Tibial nerve (tissue), 4 donors: ENCODE measurements around the gene HMGA1. TPM values are rescaled to one million over a fixed set of nuclear protein-coding genes. Genes with fewer than 3 reads are reported as not detected.

Source experiments
- DNase-seq, 2 donors: peaks; one replicate each; pipeline ENCODE4 v3.0.0-alpha.2; 2019; ENCODE audit warnings: low spot score in 2 of 2
- H3K27ac ChIP-seq, 4 donors: fragments of 200-600 bp; sonication (generic) in 3 of 4; one replicate each; pipeline ENCODE4 v1.5.1; 2017 to 2019; ENCODE audit warnings: mild to moderate bottlenecking in 1 of 4
- H3K27me3 ChIP-seq, 2 donors: fragments of 200-600 bp; sonication (generic) in 1 of 2; one replicate each; pipeline versions ENCODE4 v1.5.1 to v1.6.0; 2017 to 2019
- H3K36me3 ChIP-seq, 3 donors: fragments of 200-600 bp; sonication (generic); one replicate each; pipeline ENCODE4 v1.5.1; 2018 to 2019
- H3K4me1 ChIP-seq, 4 donors: fragments of 200-600 bp; sonication (generic) in 3 of 4; one replicate each; pipeline ENCODE4 v1.5.1; 2017 to 2019
- H3K4me3 ChIP-seq, 4 donors: fragments of 200-600 bp; sonication (generic) in 3 of 4; one replicate each; pipeline ENCODE4 v1.5.1; 2017 to 2019; ENCODE audit warnings: mild to moderate bottlenecking in 1 of 4, moderate library complexity in 1 of 4
- H3K9me3 ChIP-seq, 4 donors: fragments of 200-600 bp; sonication (generic) in 3 of 4; one replicate each; pipeline ENCODE4 v1.5.1; 2017 to 2019
- EP300 ChIP-seq, 2 donors: sonication (generic); formaldehyde crosslinking; IDR thresholded peaks; one replicate each; pipeline ENCODE4 v1.6.1; 2017; ENCODE audit warnings: antibody characterized with exemption in 2 of 2, mild to moderate bottlenecking in 1 of 2
- POLR2A ChIP-seq, 2 donors: fragments of 450-650 bp; IDR thresholded peaks; one replicate each; pipeline ENCODE4 v1.6.1; 2017; ENCODE audit warnings: antibody characterized with exemption in 2 of 2, mild to moderate bottlenecking in 2 of 2, moderate library complexity in 2 of 2
- WGBS, 2 donors: methylation state at CpG; one replicate each; pipeline ENCODE4 v1.1.5; 2018; 5-methylcytosine and 5-hydroxymethylcytosine counted together
- total RNA-seq, 4 donors: library from RNA; depleted of rRNA; stranded (reverse); fragments of >200 nt; gene quantifications; one replicate each; pipeline ENCODE4 v1.1.0, GENCODE V29; 2016
- TF ChIP-seq, protein P1 (sequence below), 5 experiments: fragments of 200-600 bp in 3 of 5; fragments of 450-650 bp in 2 of 5; sonication (generic) in 3 of 5; IDR thresholded peaks; one replicate each; pipeline ENCODE4 v1.5.1; 2016 to 2019; ENCODE audit warnings: antibody characterized with exemption in 5 of 5, mild to moderate bottlenecking in 3 of 5, moderate library complexity in 2 of 5

The HMGA1 gene
- total RNA-seq, 4 donors from 2014 or later: 6.5 to 32.7 (median 7.8) TPM

DNA sequence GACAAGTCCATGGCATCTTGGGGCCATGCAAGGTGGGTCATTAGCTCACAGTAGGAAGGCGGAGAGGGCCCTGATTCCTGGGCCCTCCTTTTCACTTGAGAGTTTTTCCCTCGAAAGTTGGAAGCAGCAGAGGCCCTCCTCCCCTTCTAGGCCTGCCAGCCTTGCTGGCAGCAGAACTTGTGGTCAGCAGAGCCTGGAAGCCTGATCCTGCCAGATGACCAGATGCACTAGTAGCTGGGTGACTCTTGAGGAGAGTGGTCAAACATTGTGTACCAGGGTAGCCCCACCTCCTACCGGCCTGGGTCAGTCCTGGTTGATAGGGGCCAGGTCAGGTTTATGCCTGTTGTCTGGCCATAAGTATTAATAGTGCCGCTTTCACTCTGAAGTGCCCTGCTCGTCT, 3.8 kb upstream of the HMGA1 start:
- TF ChIP-seq EP300 (IDR thresholded peaks at IDR 0.05): no peak
- TF ChIP-seq, protein P1, sequence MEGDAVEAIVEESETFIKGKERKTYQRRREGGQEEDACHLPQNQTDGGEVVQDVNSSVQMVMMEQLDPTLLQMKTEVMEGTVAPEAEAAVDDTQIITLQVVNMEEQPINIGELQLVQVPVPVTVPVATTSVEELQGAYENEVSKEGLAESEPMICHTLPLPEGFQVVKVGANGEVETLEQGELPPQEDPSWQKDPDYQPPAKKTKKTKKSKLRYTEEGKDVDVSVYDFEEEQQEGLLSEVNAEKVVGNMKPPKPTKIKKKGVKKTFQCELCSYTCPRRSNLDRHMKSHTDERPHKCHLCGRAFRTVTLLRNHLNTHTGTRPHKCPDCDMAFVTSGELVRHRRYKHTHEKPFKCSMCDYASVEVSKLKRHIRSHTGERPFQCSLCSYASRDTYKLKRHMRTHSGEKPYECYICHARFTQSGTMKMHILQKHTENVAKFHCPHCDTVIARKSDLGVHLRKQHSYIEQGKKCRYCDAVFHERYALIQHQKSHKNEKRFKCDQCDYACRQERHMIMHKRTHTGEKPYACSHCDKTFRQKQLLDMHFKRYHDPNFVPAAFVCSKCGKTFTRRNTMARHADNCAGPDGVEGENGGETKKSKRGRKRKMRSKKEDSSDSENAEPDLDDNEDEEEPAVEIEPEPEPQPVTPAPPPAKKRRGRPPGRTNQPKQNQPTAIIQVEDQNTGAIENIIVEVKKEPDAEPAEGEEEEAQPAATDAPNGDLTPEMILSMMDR (IDR thresholded peaks at IDR 0.05): no peak
- no peak for TF ChIP-seq POLR2A (IDR thresholded peaks at IDR 0.05)
- DNase-seq: peak in 1 of 2 donors; percentile 1
- no peaks in the 10 kb centered on the region for H3K36me3 ChIP-seq
- no peaks in the 10 kb centered on the region for H3K9me3 ChIP-seq
- no peaks in the 10 kb centered on the region for H3K27me3 ChIP-seq
- no peak overlapping the region for H3K4me3 ChIP-seq
- peaks cover 0 to 26% (median 9%) of the 10 kb centered on the region in 4 donors for H3K4me1 ChIP-seq
- 70 to 76% methylated on average over 5 of the region's 5 CpGs for WGBS, 2 donors
- H3K27ac ChIP-seq: peak overlapping the region in 1 of 4 donors; percentile 41

DNA sequence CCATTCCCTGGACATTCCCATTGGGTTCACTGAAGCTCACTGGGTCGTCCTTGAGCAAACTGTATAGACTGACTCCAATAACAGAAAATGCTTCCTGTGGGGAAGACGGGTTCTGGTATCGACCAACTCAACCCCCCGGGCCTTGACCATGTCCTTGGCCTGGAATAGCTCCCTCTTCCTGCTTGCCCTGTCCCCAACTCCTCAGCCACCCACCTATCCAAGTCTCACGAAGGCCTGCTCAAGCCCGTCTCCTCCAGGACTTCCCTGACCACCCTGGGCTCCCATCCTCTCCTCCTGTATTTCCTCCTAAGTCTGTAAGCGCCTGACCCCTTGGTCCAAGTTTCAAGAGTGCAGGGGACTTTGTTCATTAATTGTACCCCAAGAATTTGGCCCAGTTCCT, 2.8 kb upstream of the HMGA1 start:
- no peaks in the 10 kb centered on the region for H3K27me3 ChIP-seq
- peaks cover 0 to 34% (median 13%) of the 10 kb centered on the region in 4 donors for H3K4me1 ChIP-seq
- TF ChIP-seq, protein P1 (IDR thresholded peaks at IDR 0.05): no peak
- no peak for TF ChIP-seq EP300 (IDR thresholded peaks at IDR 0.05)
- TF ChIP-seq POLR2A (IDR thresholded peaks at IDR 0.05): no peak
- no peaks in the 10 kb centered on the region for H3K36me3 ChIP-seq
- no peaks in the 10 kb centered on the region for H3K9me3 ChIP-seq
- peak overlapping the region in 2 of 4 donors; percentile 82 to 90 for H3K27ac ChIP-seq
- peak in 1 of 2 donors; percentile 8 for DNase-seq
- H3K4me3 ChIP-seq: no peak overlapping the region
- 90 to 91% methylated on average over 7 of the region's 7 CpGs for WGBS, 2 donors

DNA sequence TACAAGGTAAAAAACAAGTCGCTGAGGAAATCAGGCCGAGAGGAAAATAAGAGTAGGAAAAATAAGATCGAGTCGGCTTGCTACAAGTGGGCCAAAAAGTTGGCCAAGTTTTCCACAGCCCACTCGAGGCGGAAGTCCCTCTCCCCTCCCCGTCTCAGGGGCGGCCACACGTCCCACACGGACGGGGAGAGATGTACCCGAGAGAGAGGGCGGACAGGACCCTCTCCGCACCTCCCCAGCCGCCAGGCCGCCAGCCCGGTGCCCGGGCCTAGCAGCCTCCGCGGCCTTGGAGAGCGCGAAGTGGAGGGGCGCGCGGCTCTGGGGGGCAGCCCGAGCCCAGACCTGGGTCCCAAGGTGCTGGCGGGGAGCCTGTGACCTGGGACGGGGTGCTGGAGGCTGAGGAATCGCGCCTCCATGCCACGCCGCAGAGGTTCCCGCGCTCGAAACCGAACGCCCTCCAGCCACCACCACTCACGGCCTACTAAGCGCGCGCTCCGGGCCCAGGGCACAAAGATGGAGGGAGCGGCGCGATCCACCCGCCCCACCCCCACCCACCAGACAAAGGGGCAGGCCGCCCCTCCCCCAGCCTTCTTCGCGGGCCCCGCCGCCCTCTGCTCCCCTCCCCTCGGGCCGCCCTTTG, 1.9 kb upstream of the HMGA1 start:
- Histone ChIP-seq H3K27ac (peak overlapping the region in 3 of 4 donors; percentile 82 to 93 (median 90)), H3K4me1 (peaks cover 0 to 40% (median 13%) of the 10 kb centered on the region in 4 donors), H3K27me3 (no peaks in the 10 kb centered on the region), H3K4me3 (peak overlapping the region in 1 of 4 donors; percentile 58), H3K36me3 (no peaks in the 10 kb centered on the region), H3K9me3 (no peaks in the 10 kb centered on the region)
- no peak for DNase-seq
- TF ChIP-seq EP300 (IDR thresholded peaks at IDR 0.05): no peak
- TF ChIP-seq POLR2A (IDR thresholded peaks at IDR 0.05): no peak
- TF ChIP-seq, protein P1 (IDR thresholded peaks at IDR 0.05): no peak
- WGBS, 2 donors: 65 to 74% methylated on average over 30 to 53 of the region's 53 CpGs

DNA sequence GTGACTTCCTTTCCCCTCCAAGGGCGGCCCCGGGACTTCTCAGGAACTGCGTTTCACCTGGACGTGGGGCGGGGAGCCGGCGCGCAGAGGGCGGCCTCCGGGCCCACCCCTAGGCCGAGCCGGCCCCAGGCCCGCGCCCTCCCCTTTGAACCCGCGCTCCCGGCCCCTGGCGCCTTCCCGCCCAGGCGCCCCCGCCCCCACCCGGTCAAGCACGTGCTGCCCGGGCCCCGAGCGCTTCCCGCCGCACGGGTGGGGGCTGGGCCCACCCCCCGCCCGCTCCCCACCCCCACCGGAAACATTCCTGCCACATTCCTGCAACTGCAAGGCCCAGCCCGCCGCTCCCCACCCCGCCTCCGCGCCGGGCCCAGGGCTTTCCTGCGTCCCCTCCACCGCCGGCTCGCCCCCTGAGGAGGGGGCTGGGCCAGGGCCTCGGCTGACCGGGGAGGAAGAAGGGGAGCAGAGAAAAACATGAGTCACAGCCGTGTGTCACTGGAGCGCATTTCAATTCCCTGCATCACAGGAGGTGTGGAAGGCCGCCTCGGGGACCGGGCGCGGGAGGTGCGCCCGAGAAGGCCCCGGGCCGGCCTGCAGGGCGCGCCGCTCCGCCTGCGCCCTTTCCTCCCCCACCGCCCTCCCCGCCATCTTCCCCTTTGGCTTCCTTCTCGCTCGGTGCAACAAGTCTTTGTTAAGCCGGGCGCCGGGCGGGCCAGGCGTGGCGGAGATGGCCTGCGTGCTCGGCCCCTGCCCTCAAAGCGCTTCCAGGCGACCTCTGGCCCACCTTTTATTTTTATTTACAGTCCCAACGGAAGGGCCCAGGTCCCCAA, 1.2 kb upstream of the HMGA1 start:
- H3K4me1 ChIP-seq: peaks cover 0 to 42% (median 13%) of the 10 kb centered on the region in 4 donors
- peak overlapping the region; percentile 51 to 73 (median 64) for H3K4me3 ChIP-seq
- no peaks in the 10 kb centered on the region for H3K9me3 ChIP-seq
- peak in 1 of 2 donors; percentile 8 for TF ChIP-seq POLR2A (IDR thresholded peaks at IDR 0.05)
- no peak for TF ChIP-seq EP300 (IDR thresholded peaks at IDR 0.05)
- TF ChIP-seq, protein P1 (IDR thresholded peaks at IDR 0.05): peak in 1 of 5 experiments; percentile 14
- H3K27ac ChIP-seq: peak overlapping the region; percentile 78 to 93 (median 86)
- no peaks in the 10 kb centered on the region for H3K27me3 ChIP-seq
- peak in 1 of 2 donors; percentile 32 for DNase-seq
- H3K36me3 ChIP-seq: peaks cover 0 to 2% (median 0%) of the 10 kb centered on the region in 3 donors
- 24 to 29% methylated on average over 18 to 41 of the region's 75 CpGs for WGBS, 2 donors

DNA sequence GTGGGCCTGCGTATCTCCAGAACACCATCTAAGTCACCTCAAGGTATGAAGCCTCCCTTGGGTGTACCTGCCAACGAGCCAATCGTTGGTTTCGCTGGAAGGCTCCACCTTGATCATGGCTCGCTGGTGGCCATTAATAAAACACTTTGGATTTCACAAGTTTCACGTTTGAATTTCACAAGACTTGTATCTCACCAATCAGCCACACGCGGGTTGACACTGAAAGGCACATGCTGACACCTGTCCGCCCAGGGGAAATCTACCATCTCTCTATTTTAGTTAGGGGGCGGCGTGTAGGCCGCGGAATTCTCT, 586 bp upstream of the HMGA1 start:
- Histone ChIP-seq H3K4me1 (peaks cover 0 to 44% (median 13%) of the 10 kb centered on the region in 4 donors), H3K27me3 (no peaks in the 10 kb centered on the region), H3K9me3 (no peaks in the 10 kb centered on the region), H3K27ac (peak overlapping the region; percentile 78 to 93 (median 86)), H3K36me3 (peaks cover 0 to 6% (median 0%) of the 10 kb centered on the region in 3 donors), H3K4me3 (peak overlapping the region; percentile 51 to 73 (median 64))
- TF ChIP-seq EP300 (IDR thresholded peaks at IDR 0.05) (no peak), POLR2A (IDR thresholded peaks at IDR 0.05) (no peak)
- TF ChIP-seq, protein P1 (IDR thresholded peaks at IDR 0.05): no peak
- DNase-seq: no peak
- WGBS, 2 donors: 43 to 48% methylated on average over 13 of the region's 13 CpGs
